Measurements from ENCODE around the gene VSIG10.

GRCh38 chr12:118029166-118029565 lies 74.6 kb downstream of the VSIG10 start:
- TF ChIP-seq CTCF (IDR thresholded peaks at IDR 0.05; ENCODE audit: low read depth, low read length) (no peak), EZH2phosphoT487 (IDR thresholded peaks at IDR 0.05; ENCODE audit: low read depth) (no peak)

Data from OCI-LY3 (cell line).